ENCODE data around the gene COX10.
"Not testable (repeated sequence)": the region's sequence is repeated elsewhere in the genome, so short reads cannot be mapped to it uniquely, and the experiment has no call there.

Gene COX10

DNA sequence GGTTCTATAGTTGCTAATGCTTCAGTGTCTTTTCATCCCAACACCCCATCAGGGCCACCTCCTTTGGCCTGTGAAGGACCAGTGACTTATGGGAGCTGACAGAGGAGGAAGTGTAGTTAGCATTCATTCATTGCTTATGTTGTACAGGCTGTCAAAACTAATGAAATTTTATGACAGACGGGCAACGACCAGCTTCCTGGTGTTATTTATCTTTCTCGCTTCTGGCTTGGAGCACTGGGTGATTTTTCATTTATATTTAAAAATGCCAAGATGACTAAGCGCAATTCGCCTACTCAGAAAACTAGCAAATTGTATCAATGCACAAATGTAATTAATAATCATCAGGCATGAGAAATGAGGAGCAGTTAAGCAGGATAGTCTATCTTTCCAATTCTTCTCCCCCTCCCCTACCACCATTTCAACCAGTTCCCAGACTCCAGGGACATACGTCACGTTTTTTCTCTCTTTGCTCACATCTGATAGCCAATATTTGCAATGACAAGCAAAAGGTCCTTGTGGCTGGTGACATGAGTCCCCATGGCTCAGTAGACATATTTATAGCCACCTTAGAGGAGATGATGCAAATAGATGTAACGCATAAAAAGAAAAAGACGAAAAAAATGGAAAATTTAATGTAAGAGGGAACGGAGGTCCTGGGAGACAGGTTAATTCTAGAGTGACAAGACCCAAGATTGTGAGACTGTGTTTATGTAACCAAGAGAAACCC, 156.1 kb downstream of the COX10 start:
- Histone ChIP-seq H3K9ac (ENCODE audit: low read depth, low read length) (no peak overlapping the region), H3K9me3 (ENCODE audit: control insufficient read depth, insufficient read depth, low read length) (no peaks in the 10 kb centered on the region), H3K36me3 (ENCODE audit: insufficient read depth, low read length) (no peaks in the 10 kb centered on the region), H3K4me1 (ENCODE audit: insufficient read depth, low read length) (no peaks in the 10 kb centered on the region)

- H3K4me1 ChIP-seq (ENCODE audit: insufficient read depth, low read length) = no peaks in the 10 kb centered on the region
- no peak overlapping the region for H3K9ac ChIP-seq (ENCODE audit: low read depth, low read length)
- H3K36me3 ChIP-seq (ENCODE audit: insufficient read depth, low read length) = no peaks in the 10 kb centered on the region
- no peaks in the 10 kb centered on the region for H3K9me3 ChIP-seq (ENCODE audit: control insufficient read depth, insufficient read depth, low read length)
Measured at GRCh38 chr17:14227052-14227451, 157.7 kb downstream of the COX10 start.

- H3K36me3 ChIP-seq (ENCODE audit: insufficient read depth, low read length) = no peaks in the 10 kb centered on the region
- no peak overlapping the region for H3K9ac ChIP-seq (ENCODE audit: low read depth, low read length)
- H3K4me1 ChIP-seq (ENCODE audit: insufficient read depth, low read length) = no peaks in the 10 kb centered on the region
- no peaks in the 10 kb centered on the region for H3K9me3 ChIP-seq (ENCODE audit: control insufficient read depth, insufficient read depth, low read length)
Measured at GRCh38 chr17:14228903-14229302, 159.6 kb downstream of the COX10 start.

GRCh38 chr17:14231187-14231586, 161.9 kb downstream of the COX10 start:
- H3K9ac ChIP-seq (ENCODE audit: low read depth, low read length); H3K9me3 ChIP-seq (ENCODE audit: control insufficient read depth, insufficient read depth, low read length); H3K4me1 ChIP-seq (ENCODE audit: insufficient read depth, low read length); H3K36me3 ChIP-seq (ENCODE audit: insufficient read depth, low read length): not testable (repeated sequence)

GRCh38 chr17:14235047-14235446, 165.7 kb downstream of the COX10 start:
- H3K36me3 ChIP-seq (ENCODE audit: insufficient read depth, low read length); H3K9me3 ChIP-seq (ENCODE audit: control insufficient read depth, insufficient read depth, low read length); H3K4me1 ChIP-seq (ENCODE audit: insufficient read depth, low read length); H3K9ac ChIP-seq (ENCODE audit: low read depth, low read length): not testable (repeated sequence)

GRCh38 chr17:14236032-14236431, 166.7 kb downstream of the COX10 start:
- not testable (repeated sequence) for H3K36me3 ChIP-seq (ENCODE audit: insufficient read depth, low read length); H3K9ac ChIP-seq (ENCODE audit: low read depth, low read length); H3K9me3 ChIP-seq (ENCODE audit: control insufficient read depth, insufficient read depth, low read length); H3K4me1 ChIP-seq (ENCODE audit: insufficient read depth, low read length)

DNA sequence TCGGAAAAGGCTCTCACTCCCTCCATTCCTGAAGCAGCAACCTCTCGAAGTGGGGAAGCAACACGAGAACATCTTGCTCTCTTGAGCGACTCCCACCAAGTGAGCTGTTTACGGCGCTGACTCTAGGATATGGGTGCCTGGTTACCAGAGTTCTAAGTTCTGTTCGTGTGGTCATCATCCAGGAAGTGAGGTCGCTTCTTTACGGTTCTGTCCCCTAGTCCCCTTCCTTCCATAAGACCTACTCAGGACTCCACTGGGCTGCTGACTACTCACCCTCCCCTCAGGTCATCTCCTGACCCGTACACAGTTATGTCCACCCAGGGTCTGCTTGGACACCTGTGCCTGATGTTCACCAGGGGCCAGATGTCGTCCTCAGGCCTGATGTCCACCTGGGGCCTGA, 167.5 kb downstream of the COX10 start, which contains the start of gene CDRT15:
TSS of gene CDRT15 (minus strand) at position 101 of the 400 bp plus-strand sequence. CDS start at position 72, 29 bp downstream.
- H3K36me3 ChIP-seq (ENCODE audit: insufficient read depth, low read length); H3K4me1 ChIP-seq (ENCODE audit: insufficient read depth, low read length); H3K9ac ChIP-seq (ENCODE audit: low read depth, low read length); H3K9me3 ChIP-seq (ENCODE audit: control insufficient read depth, insufficient read depth, low read length): not testable (repeated sequence)

DNA sequence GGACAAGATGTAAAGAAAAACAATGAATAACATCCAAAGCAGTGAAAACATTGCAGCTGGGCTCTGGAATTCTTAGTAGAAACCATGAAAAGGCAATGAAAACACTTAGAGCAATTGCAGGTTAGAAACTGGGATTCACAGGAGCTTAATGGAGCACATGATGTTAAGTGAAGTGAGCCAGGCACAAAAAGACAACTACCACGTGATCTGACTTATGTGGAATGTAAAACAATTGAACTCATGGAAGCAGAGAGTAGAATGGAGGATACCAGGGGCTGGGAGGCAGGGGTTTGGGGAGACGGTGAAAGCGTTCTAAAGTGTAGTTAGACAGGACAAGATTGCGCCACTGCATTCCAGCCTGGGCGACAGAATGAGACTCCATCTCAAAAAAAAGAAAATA, 170.0 kb downstream of the COX10 start:
- not testable (repeated sequence) for H3K9ac ChIP-seq (ENCODE audit: low read depth, low read length); H3K36me3 ChIP-seq (ENCODE audit: insufficient read depth, low read length); H3K9me3 ChIP-seq (ENCODE audit: control insufficient read depth, insufficient read depth, low read length); H3K4me1 ChIP-seq (ENCODE audit: insufficient read depth, low read length)

- peaks cover 5% of the 10 kb centered on the region; the same call in 1 of the 2 replicates for H3K4me1 ChIP-seq (ENCODE audit: insufficient read depth, low read length)
- H3K36me3 ChIP-seq (ENCODE audit: insufficient read depth, low read length) = no peaks in the 10 kb centered on the region
- H3K9ac ChIP-seq (ENCODE audit: low read depth, low read length) = no peak overlapping the region
- no peaks in the 10 kb centered on the region for H3K9me3 ChIP-seq (ENCODE audit: control insufficient read depth, insufficient read depth, low read length)
Measured at GRCh38 chr17:14245002-14245401, 175.7 kb downstream of the COX10 start.

DNA sequence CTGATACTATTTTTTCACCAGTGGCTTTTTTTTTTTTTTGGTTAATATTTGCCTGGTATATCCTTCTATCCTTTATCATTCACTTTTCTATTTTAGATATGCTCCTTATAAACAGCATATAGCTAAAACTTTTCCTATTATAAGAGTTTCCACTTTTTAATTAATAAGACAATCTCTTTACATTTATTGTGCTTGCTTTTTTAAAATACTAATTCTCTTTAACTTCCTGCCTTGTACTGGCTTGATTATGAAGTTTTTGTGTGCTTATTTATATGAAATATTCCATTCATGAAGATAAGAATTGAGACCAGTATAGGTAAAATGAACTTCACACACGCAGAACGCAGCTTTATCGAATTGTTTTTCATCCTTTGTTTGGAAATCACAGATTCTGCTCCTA, 176.3 kb downstream of the COX10 start:
- no peak overlapping the region for H3K9ac ChIP-seq (ENCODE audit: low read depth, low read length)
- H3K9me3 ChIP-seq (ENCODE audit: control insufficient read depth, insufficient read depth, low read length) = no peaks in the 10 kb centered on the region
- no peaks in the 10 kb centered on the region for H3K36me3 ChIP-seq (ENCODE audit: insufficient read depth, low read length)
- peaks cover 5% of the 10 kb centered on the region; the same call in 1 of the 2 replicates for H3K4me1 ChIP-seq (ENCODE audit: insufficient read depth, low read length)
